HG03103 (cell line): Measurements from ENCODE around the gene INHBB.
"Not testable (repeated sequence)": the region's sequence is repeated elsewhere in the genome, so short reads cannot be mapped to it uniquely, and the experiment has no call there.

Experiments
- ATAC-seq: cut with Tn5 transposase; IDR thresholded peaks from one replicate; pipeline ENCODE4 v1.9.1; 2021; ENCODE audit warnings: low read depth; ENCODE audit not compliant: unreplicated experiment

Gene INHBB

DNA sequence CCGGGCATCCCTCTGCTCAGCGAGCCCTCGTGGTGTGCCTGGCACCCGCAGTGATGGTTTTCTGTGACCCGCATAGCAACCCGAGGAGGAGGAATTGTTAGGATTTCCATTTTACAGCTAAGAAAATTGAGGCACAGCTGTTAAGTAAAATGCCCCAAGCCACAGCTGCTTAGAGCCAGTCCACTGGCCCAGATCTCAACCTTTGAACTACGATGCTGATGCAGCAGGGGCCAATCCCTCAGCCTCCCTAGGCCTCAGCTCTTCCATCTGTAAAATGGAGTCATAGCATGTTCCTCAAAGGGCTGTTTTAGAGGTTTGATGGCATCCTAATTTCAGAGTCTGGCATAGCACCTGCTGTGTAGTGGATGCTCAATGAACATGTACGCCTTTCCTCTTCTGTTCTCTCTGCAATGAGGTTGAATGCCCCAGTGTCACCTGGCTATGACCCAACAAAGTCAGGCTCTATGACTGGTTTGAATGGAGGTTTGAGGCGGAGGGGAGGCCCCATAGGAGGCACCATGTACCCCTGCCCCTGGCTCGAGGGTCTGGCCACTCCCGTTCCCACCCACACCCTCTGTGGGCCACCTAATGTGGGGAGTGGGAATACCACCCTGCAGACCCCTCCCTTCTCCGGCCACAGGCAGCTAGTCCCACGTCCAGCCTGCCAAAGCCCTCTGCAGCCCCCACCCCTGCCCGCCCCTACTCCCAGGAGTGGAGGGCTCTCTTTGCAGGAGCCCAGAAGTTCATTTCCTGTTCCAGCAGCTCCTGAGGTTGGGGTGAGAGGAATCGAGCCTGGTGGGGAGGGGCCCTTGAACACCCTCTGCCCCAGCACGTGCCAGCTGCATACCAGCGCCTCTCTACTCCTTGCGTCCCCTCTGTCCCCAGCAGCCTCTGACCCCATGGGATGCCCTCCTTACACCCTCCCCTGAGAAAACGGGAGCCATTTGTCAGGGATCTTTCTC, 31.0 kb downstream of the INHBB start:
- no peak for ATAC-seq

DNA sequence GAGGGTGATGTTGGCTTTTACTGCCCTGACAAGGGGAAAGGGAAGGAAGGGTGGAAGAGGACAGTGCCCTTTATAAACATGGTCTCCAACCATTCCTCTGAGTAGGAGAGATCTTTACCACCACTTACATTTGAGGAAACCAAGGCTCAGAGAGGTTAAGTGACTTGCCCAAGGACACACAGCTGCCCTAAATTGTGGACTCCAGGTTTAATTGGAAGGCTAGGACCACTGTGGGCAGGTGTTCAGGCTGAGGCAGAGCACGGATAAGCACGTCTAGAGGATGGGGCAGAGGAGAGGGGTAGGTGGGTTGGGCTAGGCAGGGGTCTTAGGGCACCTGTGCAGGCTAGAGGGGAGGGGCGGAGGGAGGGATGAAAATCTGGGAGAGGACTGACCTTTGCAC, 32.7 kb downstream of the INHBB start:
- no peak for ATAC-seq

DNA sequence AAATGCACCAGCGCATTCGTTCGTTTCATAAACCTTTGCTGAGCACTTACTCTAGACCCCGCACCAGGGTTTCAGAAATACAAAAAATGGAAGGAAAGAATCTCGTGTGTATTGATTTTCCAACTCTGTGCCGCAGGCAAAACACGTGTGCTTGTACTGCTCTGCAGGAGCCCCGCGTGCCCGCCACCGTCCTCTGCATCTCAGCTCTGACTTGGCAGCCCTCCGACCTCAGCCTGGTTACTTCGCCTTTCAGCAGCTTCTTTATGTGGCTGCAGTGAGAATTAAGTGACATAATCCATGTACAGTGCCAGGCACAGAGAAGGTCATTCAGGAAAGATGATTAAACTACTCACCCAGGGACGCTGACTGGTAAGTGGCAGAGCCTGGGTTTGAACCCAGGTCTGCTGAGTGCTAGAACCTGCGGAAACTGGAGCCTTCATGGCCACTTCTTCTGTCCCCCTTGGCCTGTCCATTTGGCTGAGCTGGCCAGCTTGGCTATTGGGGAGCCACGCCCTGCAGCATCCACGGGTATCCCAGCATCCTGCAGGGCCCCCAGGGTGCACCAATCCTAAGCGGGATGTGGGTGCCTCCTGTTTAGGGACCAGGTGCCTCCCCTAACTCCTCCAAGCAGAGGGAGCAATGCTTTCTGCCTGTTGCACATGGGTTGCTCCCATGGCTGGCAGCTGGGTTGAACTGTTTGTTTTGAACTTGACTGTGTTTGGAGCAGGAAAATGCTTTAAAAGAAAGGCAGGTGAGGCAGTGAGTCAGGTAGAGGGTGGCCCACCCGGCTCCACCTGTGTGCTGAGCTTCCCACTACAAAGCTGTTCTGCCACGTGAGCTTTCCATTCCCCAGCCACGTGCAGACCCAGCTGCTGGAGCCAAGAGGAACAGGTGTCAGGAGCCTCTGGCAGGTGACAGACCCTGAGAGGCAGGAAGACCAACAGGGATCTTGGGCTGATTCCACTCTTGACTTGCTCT, 34.3 kb downstream of the INHBB start:
- ATAC-seq, result no peak

DNA sequence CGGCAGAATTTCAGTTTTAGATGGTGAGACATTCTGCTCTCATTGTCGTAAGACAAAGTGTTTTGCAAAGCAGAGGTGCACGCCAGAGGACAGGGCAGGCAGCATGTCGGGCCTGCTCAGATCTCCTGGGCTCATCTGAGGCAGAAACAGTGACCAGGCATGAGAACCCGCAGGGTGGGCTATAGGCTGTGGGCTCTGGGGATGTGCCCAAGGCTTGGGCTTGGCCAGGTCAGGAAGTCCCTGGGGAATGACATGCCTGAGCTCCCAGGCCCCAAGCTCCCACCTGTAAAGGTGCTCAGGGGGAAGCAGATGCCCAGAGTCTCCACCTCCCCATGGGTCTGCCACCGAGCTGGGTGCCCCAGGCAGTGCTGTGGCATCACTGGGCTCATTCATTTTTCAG, 35.3 kb downstream of the INHBB start:
- ATAC-seq, result no peak

DNA sequence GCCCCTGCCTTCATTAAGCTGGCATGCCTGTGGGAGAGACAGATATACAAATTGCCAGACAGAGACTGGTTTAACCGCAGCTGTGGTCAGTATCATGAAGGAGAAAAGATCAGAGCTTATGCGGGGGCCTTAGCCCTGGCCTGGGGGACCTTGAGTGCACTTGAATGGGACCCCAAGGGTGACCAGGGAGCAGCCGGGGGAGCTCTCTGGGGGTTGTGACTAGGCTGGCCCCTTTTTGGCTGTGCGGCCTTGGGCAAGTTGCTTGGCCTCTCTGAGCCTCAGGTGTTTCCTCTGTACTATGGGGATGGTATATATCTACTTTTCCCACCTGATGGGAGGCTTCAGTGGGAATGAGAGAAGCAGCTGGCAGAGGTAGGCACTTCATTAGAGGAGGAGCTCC, 35.7 kb downstream of the INHBB start:
- no peak for ATAC-seq

DNA sequence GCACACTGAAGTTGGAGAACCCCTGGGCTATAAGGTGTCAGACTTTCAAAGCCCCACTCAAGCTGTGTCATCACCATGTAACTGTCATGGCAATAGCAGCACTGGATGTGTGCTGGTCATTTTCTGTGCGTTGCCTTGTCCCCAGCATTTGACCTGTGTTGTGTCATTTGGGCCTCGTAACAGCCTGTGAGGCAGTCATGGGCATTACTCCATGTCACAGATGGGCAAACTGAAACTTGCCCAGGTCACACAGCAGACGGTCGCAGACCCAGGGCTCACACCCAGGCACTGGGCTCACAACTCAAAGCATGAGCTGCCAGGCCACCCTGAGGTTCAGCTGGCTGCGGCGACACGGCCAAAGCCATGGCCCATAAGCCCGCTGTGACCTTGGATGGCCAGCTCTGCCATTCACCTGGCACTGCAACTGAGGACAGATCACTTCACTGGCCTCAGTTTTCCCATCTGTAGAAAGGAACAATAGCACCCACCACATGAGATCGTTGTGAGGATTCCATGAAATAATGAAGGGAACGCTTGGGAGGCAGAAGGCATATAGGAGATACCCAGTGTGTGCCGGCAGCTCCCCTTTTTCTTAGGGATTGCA, 36.7 kb downstream of the INHBB start:
- ATAC-seq, result no peak

DNA sequence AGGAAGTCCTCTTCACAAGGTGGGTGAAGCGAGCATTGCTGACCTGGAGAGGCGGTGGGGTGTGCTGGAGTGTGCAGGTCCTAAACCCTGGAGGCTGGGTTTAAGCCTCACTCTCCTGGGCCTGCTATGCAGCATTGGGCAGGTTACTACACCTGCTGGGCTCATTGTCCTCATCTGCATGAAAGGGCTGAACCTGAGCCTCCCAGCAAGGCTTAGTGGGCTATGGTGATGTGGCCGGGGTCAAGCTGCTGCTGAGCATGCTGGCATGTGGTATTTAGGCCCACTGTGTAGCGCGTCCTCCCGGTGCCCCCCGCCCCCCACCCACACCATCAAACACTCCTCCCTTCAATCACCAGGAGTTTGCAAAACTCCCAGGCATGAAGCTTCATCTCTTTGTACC, 37.3 kb downstream of the INHBB start:
- no peak for ATAC-seq

DNA sequence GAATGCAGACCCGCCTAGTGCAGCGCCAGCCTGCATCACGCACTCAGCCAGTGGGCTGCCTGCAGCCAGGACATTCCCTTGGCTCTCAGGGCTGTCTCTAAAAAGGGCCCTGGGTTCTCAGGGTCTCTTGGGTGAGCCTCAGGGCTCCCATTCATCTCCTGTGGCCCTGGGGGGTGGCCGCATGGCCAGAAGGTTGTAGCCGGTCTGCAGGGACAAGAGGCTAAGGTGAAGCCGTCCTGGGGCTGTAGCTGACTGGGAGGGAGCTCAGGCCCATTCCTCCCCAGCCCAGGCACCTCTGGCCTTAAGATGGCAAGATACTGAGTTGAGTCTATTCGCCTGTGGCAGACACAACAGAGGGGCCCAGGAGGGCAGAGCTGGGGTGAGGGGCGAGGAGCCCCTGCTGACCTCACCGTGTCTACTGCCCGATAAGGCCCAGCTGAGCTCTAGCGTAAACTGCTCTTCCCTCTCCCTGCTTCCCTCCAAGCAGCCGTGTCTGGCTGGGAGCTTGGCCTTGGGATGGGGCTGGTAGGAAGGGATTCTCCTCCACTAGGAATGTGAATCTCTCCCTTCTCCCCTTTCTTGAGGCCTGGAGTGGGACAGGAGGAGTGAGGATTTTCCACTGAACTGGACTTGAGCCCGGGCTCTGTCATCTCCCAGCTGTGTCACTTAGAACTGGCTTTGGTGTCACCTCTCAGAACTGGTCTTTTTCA, 37.9 kb downstream of the INHBB start:
- no peak for ATAC-seq

DNA sequence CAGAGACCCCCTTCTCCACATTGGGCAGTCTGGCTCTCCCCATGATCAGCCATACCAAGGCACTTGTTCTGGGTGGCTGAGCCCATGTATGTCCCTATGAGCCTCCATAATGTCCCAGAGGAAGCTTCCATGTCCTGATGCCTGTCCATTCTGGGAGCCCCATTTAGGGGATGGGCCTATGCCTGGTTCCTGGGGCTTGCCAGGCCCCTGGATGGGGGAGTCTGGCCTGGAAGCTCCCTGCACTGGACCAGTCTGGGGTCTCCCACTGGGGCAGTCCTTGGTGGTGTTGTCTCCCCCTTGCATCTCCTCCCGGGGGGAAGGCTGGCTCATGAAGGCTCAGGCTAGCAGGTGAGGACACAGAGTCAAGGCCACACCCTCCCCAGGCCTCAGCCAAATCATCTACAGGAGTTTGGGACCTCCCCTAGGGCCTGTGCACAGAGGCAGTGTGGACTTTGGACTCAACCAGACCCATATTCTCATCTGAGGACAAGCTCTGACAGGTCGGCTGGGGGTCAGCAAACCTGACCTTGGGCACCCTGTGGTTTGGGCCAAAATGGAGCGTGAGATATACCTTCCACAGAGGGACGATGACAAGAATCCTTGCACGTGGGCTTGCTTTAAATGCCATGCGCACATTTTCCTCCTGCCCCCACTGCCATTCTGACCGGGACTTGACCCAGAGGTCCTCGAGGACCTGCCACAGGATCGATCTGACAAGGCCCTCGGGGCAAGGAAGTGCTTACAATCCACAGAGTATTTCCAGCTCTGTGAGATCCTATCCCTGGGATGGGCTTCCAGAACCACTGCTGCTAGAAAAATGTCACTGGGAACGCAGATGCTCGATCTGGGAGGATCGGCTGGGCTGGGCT, 38.8 kb downstream of the INHBB start:
- ATAC-seq, result no peak

DNA sequence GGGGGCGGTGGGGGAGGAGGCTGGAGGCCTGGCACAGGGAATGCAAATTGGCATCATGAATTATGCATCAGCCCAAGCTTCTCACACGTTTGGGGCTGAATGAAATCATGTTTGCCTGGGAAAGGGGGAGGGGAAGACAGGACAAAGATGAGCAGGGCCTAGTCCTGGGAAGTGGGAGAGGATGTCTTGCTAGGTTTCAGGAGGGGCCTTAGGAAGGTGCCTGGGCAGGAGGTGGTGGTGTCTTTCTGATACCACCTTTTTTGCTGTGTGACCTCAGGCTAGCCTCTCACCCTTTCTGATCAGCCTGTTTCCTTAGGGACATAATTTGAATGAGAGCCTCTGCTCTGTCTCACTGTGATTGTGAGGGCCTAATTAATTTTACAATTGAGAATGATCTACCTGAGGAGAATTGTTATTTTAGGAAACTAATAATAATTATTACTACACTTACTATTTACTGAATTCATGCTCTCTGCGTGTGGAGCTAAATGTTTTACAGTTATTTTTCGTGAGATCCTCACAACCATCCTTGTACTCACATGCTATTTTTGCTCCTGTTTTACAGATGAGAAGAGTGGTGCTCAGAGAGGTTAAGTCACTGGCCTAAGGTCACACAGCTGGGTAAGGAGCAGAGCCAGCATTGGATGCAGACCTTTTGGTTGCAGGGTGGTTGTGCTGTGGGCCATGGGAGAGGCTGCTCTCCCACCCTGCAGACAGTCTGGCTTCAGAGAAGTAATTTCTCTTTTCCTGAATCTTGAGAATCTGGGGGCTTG, 39.6 kb downstream of the INHBB start:
- ATAC-seq, result no peak

DNA sequence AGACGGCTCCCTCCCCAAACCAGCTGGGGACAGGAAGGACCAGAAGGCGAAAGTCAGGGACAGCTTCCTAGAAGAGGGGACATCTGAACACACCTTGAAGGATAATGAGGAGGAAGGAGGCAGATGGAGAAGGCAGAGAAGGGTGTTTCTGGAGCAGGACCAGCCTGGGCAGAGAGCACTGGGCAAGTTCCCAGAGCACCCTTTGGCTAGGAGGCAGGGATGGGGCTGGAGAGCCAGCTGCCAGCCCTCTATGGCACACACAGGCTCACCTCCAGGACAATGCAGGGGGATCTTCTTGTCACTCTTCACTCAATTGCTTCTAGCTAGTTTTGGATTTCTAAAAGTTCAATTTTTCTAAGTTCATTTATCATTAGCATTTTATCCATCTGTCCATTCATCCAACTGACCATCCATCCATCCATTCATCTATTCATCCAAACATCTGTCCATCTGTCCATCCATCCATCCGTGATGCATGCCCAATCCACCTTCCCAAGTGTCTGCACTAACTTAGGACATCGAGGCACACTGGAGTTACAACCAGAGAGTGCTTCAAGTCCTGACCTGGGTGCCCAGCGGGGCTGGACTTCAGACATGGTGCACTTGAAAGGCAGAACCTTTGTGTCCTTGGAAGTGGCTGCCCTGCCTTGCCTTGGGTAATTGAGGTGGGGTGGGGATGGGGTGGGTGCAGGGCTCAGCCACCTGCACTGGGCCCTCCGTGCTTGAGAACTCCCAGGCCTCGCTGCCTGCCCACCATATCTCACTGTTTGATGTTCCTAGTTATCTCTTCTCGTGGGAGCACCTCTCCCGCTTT, 42.5 kb downstream of the INHBB start:
- ATAC-seq, result no peak

DNA sequence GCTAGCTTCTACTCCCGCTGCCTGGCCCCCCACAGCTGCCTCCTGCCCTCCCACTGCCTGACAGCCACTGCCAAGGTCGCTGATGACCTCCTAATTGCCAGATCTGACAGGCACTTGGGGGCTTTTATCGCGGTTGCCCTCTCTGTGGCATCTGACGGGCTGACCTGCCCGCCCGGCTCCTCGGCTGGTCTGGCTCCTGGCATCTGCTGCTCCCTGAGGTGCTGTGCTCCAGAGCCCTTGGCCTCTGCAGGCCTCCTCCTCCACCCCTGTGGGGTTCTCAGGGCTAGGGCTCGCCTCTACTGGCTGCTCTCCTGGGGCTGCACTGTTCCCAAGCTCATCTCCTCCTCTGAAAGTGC, 43.1 kb downstream of the INHBB start:
- ATAC-seq, result no peak

DNA sequence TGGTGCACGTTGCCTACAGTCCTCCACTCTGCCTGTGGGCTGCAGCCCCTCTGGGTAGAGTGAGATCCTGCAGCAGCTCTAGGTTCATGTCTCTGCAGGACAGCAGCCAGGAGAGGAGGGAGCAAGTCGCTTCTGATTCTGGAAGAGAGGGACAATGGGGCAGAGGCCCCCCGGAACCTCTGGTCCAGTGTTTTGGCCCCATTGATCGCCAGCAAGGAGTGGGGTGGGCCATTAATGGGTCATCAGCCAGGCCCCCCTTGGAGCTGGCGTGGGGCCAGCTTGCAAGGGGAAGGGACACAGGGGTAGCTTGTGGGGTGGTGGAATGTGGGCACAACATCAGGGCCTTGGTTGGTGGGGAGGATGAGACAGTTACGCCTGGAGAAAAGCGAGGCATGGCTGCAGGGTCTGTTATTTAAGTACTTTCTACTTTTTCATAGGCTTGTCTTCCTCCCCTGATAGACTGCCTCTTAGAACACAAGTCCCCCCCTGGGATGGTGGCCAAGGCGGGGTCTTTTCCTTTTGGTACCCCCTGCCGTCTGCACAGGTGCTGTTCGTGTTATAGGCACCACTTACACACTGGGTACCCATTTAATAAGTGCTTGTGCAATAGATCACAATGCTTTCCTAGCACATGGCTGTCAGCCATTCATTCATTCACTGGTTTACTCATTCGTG, 44.6 kb downstream of the INHBB start:
- ATAC-seq, result no peak

DNA sequence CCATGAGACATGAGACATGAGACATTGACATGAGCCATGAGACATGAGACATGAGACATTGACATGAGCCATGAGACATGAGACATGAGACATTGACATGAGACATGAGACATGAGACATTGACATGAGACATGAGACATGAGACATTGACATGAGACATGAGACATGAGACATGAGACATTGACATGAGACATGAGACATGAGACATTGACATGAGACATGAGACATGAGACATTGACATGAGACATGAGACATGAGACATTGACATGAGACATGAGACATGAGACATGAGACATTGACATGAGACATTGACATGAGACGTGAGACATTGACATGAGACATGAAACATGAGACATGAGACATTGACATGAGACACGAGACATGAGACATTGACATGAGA, 45.4 kb downstream of the INHBB start:
- not testable (repeated sequence) for ATAC-seq

DNA sequence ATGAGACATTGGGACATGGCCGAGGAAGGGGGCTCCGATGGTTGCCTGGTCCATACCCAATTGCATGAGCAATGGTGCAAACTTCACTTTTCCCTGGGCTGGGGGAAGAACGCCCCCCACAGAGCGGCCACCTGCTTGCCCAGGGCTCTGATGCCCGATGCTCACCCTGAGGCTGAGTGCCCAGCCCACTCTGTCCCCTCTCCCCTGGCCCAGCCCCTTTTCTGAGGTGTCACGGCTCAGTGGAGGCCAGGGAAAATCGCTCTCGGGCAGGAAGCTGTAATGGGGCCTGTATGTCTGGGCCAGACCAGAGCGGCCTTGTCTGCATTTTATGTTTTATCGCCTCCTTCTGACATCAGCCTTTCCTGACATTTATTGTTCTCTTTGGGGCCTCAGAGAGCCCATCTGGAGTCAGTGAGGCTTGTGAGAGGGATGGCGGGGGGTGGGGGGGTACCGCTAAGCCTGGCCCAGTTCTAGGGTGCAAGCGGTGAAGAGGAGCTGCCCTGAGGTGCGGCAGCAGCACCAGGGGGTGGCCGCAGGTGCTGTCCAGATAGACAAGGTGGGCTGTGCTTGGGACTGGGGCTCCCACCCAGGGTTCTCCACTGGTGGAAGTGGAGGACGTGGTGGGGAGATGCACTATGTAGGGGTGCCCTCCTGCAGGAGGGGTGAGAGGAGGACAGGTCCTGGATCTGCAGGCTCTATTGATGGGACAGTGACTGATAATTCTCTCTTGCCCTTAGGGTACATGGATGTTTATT, 46.2 kb downstream of the INHBB start:
- ATAC-seq, result no peak

DNA sequence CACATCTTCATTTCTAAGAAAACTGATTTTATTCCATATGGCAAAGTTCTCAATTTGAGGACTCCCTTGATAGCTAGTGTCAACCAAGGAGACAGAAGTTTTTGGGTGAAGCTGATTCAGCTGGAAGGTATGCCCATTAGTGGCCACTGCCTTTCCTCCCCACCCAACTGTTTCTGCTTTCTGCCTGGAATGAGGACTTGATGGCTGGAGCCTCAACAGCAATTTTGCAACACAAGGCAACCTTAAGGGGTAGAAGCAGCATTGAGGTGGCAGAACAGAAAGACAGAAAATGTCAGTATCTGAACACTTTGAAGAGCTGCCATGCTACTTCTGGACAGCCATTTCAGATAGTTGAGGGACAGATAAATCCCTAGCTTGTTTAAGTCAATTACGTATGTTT, 47.0 kb downstream of the INHBB start:
- ATAC-seq, result no peak

DNA sequence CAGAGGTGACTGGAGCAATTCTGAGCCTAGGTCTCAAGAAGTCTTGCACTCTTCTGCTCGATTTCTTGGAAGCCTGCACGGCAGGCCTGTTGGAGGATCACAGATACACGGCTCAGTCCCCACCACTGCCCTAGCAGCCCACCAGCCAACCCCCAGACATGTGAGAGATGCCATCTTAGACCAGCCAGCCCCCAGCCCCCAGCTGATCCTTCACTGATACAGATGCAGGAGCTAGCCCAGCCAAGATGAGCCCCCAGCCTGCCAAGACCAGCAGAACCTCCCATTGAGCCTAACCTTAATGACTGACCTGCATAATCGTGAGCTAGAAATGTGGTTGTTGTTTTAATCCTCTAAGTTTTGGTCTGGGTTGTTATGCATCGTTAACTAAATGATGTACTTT, 47.5 kb downstream of the INHBB start:
- no peak for ATAC-seq
